ENCODE measurements around the gene CPLX3. TPM values are rescaled to one million over a fixed set of nuclear protein-coding genes. Genes with fewer than 3 reads are reported as not detected.

CPLX3 gene
- total RNA-seq, 1 experiment from 2014 or later: not detected

GRCh38 chr15:74867466-74868038, 41.1 kb downstream of the CPLX3 start:
- Mint-ChIP-seq H3K27me3 (ENCODE audit: low read depth) (no peaks in the 10 kb centered on the region), H3K27ac (peak overlapping the region in 1 of 3 experiments; percentile 20; a peak in 3 of 7 replicates), H3K9me3 (peaks cover 4% of the 10 kb centered on the region in 2 experiments; a peak in 3 of 5 replicates), H3K4me1 (peaks cover 10 to 15% of the 10 kb centered on the region in 2 experiments), H3K36me3 (ENCODE audit: insufficient read depth in 1 of 3, low read depth in 3 of 3) (peaks cover 8 to 28% (median 17%) of the 10 kb centered on the region in 3 experiments), H3K4me3 (no peak overlapping the region)
- no peak overlapping the region for H2BK12ac ChIP-seq (ENCODE audit: insufficient read length, low read depth, low read length)
- H3K18ac ChIP-seq (ENCODE audit: insufficient read length, low read depth, low read length): no peak overlapping the region
- no peak overlapping the region for H2AFZ ChIP-seq (ENCODE audit: low read length)
- H2BK20ac ChIP-seq (ENCODE audit: low read depth, low read length, poor library complexity, severe bottlenecking): no peak overlapping the region
- peaks cover 16% of the 10 kb centered on the region; the same call in 1 of the 2 replicates for H3K79me2 ChIP-seq (ENCODE audit: insufficient read depth, low read length)
- H4K20me1 ChIP-seq (ENCODE audit: control insufficient read depth, insufficient read depth, insufficient read length): peaks cover 3% of the 10 kb centered on the region
- no peak overlapping the region for H3K27ac ChIP-seq (ENCODE audit: insufficient read length, low read depth, low read length)
- H2BK5ac ChIP-seq (ENCODE audit: insufficient read length, low read length): no peak overlapping the region
- peaks cover 2% of the 10 kb centered on the region for H3K79me1 ChIP-seq (ENCODE audit: insufficient read depth, low read depth, low read length, poor library complexity, severe bottlenecking)
- H3K23ac ChIP-seq (ENCODE audit: insufficient read length, low read depth, low read length): no peak overlapping the region
- H3K14ac ChIP-seq (ENCODE audit: insufficient read depth, low read length): no peak overlapping the region
- no peak for TF ChIP-seq CTCF (conservative IDR thresholded peaks at IDR 0.05)
- no peak for DNase-seq
- no peak overlapping the region for H3K4me2 ChIP-seq (ENCODE audit: insufficient read depth, insufficient read length, low read length)
- H3K9ac ChIP-seq (ENCODE audit: extremely low read depth, insufficient read length, low read length): no peak overlapping the region
- H3K4ac ChIP-seq (ENCODE audit: low read depth, low read length): no peak overlapping the region
- H4K5ac ChIP-seq (ENCODE audit: insufficient read length, low read depth, low read length): no peak overlapping the region
- no peak overlapping the region for H4K8ac ChIP-seq (replicated peaks; ENCODE audit: insufficient read length, low read depth, low read length)
- no peak overlapping the region for H3K56ac ChIP-seq (ENCODE audit: insufficient read length, low read depth, low read length)
- H2AK5ac ChIP-seq (ENCODE audit: insufficient read length, low read length): no peak overlapping the region
- H4K91ac ChIP-seq (ENCODE audit: insufficient read length, low read depth, low read length): no peak overlapping the region
- no peak overlapping the region for H2BK120ac ChIP-seq (ENCODE audit: low read depth, low read length, poor library complexity, severe bottlenecking)
- H3K27me3 ChIP-seq (ENCODE audit: insufficient read depth, low read length): no peaks in the 10 kb centered on the region
- H2BK15ac ChIP-seq (ENCODE audit: low read depth, low read length): no peak overlapping the region
- H3K23me2 ChIP-seq (ENCODE audit: insufficient read length, low read depth, low read length, poor library complexity, severe bottlenecking): peaks cover 4% of the 10 kb centered on the region
- no CpG with 5 or more reads among the region's 1 CpG for WGBS (ENCODE audit: extremely low coverage, insufficient read length, low lambda C conversion rate)
- H3K4me1 ChIP-seq (ENCODE audit: insufficient read depth, low read length): no peaks in the 10 kb centered on the region
- H3K9me3 ChIP-seq (ENCODE audit: control insufficient read depth, low read depth, low read length): no peaks in the 10 kb centered on the region
- H3T11ph ChIP-seq (ENCODE audit: low read length): no peak overlapping the region

Data from H9 (cell line).